NT2/D1 (cell line): Measurements from ENCODE around the gene DHX9.

Experiments used
- DNase-seq: peaks from one replicate; pipeline ENCODE4 v3.0.0-alpha.2; 2011; ENCODE audit warnings: low read depth, low spot score
- H3K27me3 ChIP-seq: 2 replicates; pipeline ENCODE4 v1.6.0; 2011; ENCODE audit warnings: mild to moderate bottlenecking; ENCODE audit not compliant: insufficient read length, insufficient read depth
- H3K36me3 ChIP-seq: 2 replicates; pipeline ENCODE4 v1.6.1; 2011; ENCODE audit warnings: mild to moderate bottlenecking, low read length, mixed read lengths; ENCODE audit not compliant: insufficient read depth, insufficient read length
- H3K4me1 ChIP-seq: 2 replicates; pipeline ENCODE4 v1.5.1; 2011; ENCODE audit not compliant: insufficient read depth, insufficient read length
- H3K4me3 ChIP-seq: 2 replicates; pipeline ENCODE4 v1.5.1; 2011; ENCODE audit warnings: low read depth; ENCODE audit not compliant: insufficient read length
- H3K9ac ChIP-seq: 2 replicates; pipeline ENCODE4 v1.6.0; 2011; ENCODE audit warnings: low read depth; ENCODE audit not compliant: insufficient read length
- H3K9me3 ChIP-seq: 2 replicates; pipeline ENCODE4 v1.5.1; 2011; ENCODE audit warnings: mild to moderate bottlenecking, low read length; ENCODE audit not compliant: insufficient read depth
- SUZ12 ChIP-seq: IDR thresholded peaks from 2 replicates; pipeline ENCODE4 v1.6.1; 2011; ENCODE audit not compliant: insufficient read length, insufficient read depth; ENCODE audit errors: extremely low read depth
- YY1 ChIP-seq: IDR thresholded peaks from 2 replicates; pipeline ENCODE4 v1.6.1; 2011; ENCODE audit not compliant: insufficient read length, insufficient read depth
- ZNF274 ChIP-seq: IDR thresholded peaks from 2 replicates; pipeline ENCODE4 v1.6.1; 2011; ENCODE audit warnings: mild to moderate bottlenecking, low read depth, low read length

Gene DHX9

GRCh38 chr1:182917378-182917777 is 78.2 kb downstream of the DHX9 start:
- no peaks in the 10 kb centered on the region for H3K27me3 ChIP-seq
- no peak for DNase-seq
- TF ChIP-seq ZNF274 = no peak
- no peak for TF ChIP-seq SUZ12
- no peak for TF ChIP-seq YY1
- H3K4me1 ChIP-seq = no peaks in the 10 kb centered on the region
- no peak overlapping the region for H3K4me3 ChIP-seq
- peaks cover 13% of the 10 kb centered on the region for H3K9me3 ChIP-seq
- H3K9ac ChIP-seq = no peak overlapping the region
- no peaks in the 10 kb centered on the region for H3K36me3 ChIP-seq

GRCh38 chr1:182925661-182926060 is 86.5 kb downstream of the DHX9 start:
- Histone ChIP-seq H3K36me3 (no peaks in the 10 kb centered on the region), H3K9ac (no peak overlapping the region), H3K4me1 (no peaks in the 10 kb centered on the region), H3K4me3 (no peak overlapping the region), H3K9me3 (no peaks in the 10 kb centered on the region), H3K27me3 (no peaks in the 10 kb centered on the region)
- DNase-seq = no peak
- no peak for TF ChIP-seq YY1
- no peak for TF ChIP-seq SUZ12
- TF ChIP-seq ZNF274 = no peak

GRCh38 chr1:182927693-182928433 is 88.7 kb downstream of the DHX9 start:
- Histone ChIP-seq H3K4me3 (no peak overlapping the region), H3K9me3 (no peaks in the 10 kb centered on the region), H3K9ac (no peak overlapping the region), H3K27me3 (no peaks in the 10 kb centered on the region), H3K4me1 (no peaks in the 10 kb centered on the region), H3K36me3 (no peaks in the 10 kb centered on the region)
- no peak for DNase-seq
- TF ChIP-seq ZNF274 (no peak), SUZ12 (no peak), YY1 (no peak)

GRCh38 chr1:182930985-182931384 is 91.8 kb downstream of the DHX9 start:
- H3K27me3 ChIP-seq = no peaks in the 10 kb centered on the region
- no peak for DNase-seq

GRCh38 chr1:182935716-182936115 is 96.6 kb downstream of the DHX9 start:
- H3K9ac ChIP-seq = no peak overlapping the region
- H3K9me3 ChIP-seq = peaks cover 10% of the 10 kb centered on the region
- TF ChIP-seq SUZ12 (no peak), YY1 (no peak), ZNF274 (no peak)
- H3K4me3 ChIP-seq = no peak overlapping the region
- H3K4me1 ChIP-seq = no peaks in the 10 kb centered on the region
- no peak for DNase-seq
- no peaks in the 10 kb centered on the region for H3K27me3 ChIP-seq
- H3K36me3 ChIP-seq = no peaks in the 10 kb centered on the region

More at GRCh38 chr1:182930985-182931384, 91.8 kb downstream of the DHX9 start:
- peaks cover 10% of the 10 kb centered on the region for H3K9me3 ChIP-seq
- no peak overlapping the region for H3K9ac ChIP-seq
- TF ChIP-seq YY1 (no peak), ZNF274 (no peak), SUZ12 (no peak)
- no peak overlapping the region for H3K4me3 ChIP-seq
- H3K4me1 ChIP-seq = no peaks in the 10 kb centered on the region
- no peaks in the 10 kb centered on the region for H3K36me3 ChIP-seq
